ENCODE measurements around the gene ADAM22. TPM values are rescaled to one million over a fixed set of nuclear protein-coding genes. Genes with fewer than 3 reads are reported as not detected.

ADAM22 gene
- total RNA-seq, 1 experiment from 2014 or later, result 7.1 TPM

DNA sequence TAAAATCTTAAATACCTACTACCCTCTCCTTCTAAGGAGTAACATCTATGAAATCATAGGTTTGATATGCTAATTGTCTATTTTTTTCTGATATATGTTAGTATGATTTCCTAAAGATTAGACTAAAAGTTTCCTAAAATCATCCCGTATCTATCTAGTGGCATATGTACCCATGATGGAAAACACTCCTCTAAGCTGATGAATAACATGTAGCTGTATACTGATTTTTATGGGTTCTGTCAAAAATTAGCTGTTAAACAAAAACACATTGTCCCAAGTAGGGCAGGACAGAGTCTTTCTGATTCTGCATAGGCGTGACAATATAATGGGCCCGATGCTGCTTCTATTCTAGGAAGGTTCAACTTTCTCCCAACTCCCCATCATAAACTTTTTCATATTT is 79.9 kb downstream of the ADAM22 start:
- H3K27ac ChIP-seq (ENCODE audit: low read depth, low read length, poor library complexity, severe bottlenecking), result no peak overlapping the region
- intact Hi-C loops (cut with micrococcal nuclease; ENCODE audit: unreplicated experiment), result no loop called here
- H3K4me3 ChIP-seq (ENCODE audit: low read depth, low read length, poor library complexity, severe bottlenecking), result no peak overlapping the region
- no peaks in the 10 kb centered on the region for H3K4me1 ChIP-seq (ENCODE audit: insufficient read depth, low read length, poor library complexity, severe bottlenecking)
- H3K9me3 ChIP-seq (ENCODE audit: low read depth, low read length, poor library complexity, severe bottlenecking), result no peaks in the 10 kb centered on the region
- ChIA-PET POLR2A (ENCODE audit: low non-redundant PET) (no interaction called here), CTCF (no interaction called here)
- no peak for DNase-seq (ENCODE audit: low spot score)
- H3K27me3 ChIP-seq (replicated peaks; ENCODE audit: insufficient read depth, low read depth, low read length, poor library complexity), result no peaks in the 10 kb centered on the region
- no peaks in the 10 kb centered on the region for H3K36me3 ChIP-seq (ENCODE audit: insufficient read depth, low read length, poor library complexity, severe bottlenecking)
- TF ChIP-seq EZH2 (IDR thresholded peaks at IDR 0.05; ENCODE audit: borderline replicate concordance, low read depth, low read length, poor library complexity, severe bottlenecking), result no peak
- TF ChIP-seq, protein P1, sequence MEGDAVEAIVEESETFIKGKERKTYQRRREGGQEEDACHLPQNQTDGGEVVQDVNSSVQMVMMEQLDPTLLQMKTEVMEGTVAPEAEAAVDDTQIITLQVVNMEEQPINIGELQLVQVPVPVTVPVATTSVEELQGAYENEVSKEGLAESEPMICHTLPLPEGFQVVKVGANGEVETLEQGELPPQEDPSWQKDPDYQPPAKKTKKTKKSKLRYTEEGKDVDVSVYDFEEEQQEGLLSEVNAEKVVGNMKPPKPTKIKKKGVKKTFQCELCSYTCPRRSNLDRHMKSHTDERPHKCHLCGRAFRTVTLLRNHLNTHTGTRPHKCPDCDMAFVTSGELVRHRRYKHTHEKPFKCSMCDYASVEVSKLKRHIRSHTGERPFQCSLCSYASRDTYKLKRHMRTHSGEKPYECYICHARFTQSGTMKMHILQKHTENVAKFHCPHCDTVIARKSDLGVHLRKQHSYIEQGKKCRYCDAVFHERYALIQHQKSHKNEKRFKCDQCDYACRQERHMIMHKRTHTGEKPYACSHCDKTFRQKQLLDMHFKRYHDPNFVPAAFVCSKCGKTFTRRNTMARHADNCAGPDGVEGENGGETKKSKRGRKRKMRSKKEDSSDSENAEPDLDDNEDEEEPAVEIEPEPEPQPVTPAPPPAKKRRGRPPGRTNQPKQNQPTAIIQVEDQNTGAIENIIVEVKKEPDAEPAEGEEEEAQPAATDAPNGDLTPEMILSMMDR (conservative IDR thresholded peaks at IDR 0.05; ENCODE audit: low read depth, low read length), result no peak
- no TSS peak for BruUV-seq (replicated peaks)

DNA sequence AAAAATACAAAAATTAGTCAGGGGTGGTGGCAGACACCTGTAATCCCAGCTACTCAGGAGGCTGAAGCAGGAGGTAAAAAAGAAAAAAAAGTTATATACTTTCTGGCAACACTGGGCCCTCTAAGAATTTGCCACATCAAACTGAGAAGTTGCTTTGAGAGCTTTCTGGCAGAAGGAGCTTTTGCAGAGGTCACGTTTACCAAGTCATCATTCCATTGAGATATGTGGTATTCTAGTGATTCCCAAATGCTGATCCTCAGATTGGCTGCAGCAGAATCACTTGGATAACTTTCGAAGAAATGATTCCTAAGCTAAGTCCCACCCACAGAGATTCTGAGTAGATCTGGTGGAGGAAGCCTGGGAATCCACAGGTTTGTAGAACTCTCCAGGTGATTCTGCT is 80.5 kb downstream of the ADAM22 start:
- Histone ChIP-seq H3K27me3 (replicated peaks; ENCODE audit: insufficient read depth, low read depth, low read length, poor library complexity) (no peaks in the 10 kb centered on the region), H3K27ac (ENCODE audit: low read depth, low read length, poor library complexity, severe bottlenecking) (no peak overlapping the region), H3K4me1 (ENCODE audit: insufficient read depth, low read length, poor library complexity, severe bottlenecking) (no peaks in the 10 kb centered on the region), H3K4me3 (ENCODE audit: low read depth, low read length, poor library complexity, severe bottlenecking) (no peak overlapping the region), H3K36me3 (ENCODE audit: insufficient read depth, low read length, poor library complexity, severe bottlenecking) (no peaks in the 10 kb centered on the region), H3K9me3 (ENCODE audit: low read depth, low read length, poor library complexity, severe bottlenecking) (no peaks in the 10 kb centered on the region)
- TF ChIP-seq EZH2 (IDR thresholded peaks at IDR 0.05; ENCODE audit: borderline replicate concordance, low read depth, low read length, poor library complexity, severe bottlenecking), result no peak
- TF ChIP-seq, protein P1 (conservative IDR thresholded peaks at IDR 0.05; ENCODE audit: low read depth, low read length), result no peak
- no peak for DNase-seq (ENCODE audit: low spot score)
- intact Hi-C loops (cut with micrococcal nuclease; ENCODE audit: unreplicated experiment), result no loop called here
- CTCF ChIA-PET, result no interaction called here
- POLR2A ChIA-PET (ENCODE audit: low non-redundant PET), result no interaction called here
- no TSS peak for BruUV-seq (replicated peaks)

DNA sequence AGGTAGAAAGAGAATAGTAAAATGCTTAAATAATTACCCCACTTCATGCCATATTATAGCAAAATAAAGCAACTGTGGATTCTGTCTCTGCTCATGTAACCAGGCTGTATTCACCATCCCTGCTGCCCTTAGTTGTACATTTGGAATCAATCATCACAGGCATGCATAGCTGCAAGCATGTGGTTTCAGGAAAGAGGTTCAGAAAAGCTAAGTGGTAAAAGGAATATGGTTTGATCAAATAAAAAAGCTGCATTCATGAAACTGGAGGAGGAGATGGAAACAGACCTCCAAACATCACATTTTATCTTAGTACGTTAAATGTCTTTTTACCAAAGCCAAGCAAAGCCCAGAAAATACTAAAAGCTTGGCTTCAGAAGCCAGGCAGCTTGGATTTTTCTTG is 81.3 kb downstream of the ADAM22 start:
- no TSS peak for BruUV-seq (replicated peaks)
- H3K36me3 ChIP-seq (ENCODE audit: insufficient read depth, low read length, poor library complexity, severe bottlenecking), result no peaks in the 10 kb centered on the region
- no peak overlapping the region for H3K27ac ChIP-seq (ENCODE audit: low read depth, low read length, poor library complexity, severe bottlenecking)
- H3K4me1 ChIP-seq (ENCODE audit: insufficient read depth, low read length, poor library complexity, severe bottlenecking), result no peaks in the 10 kb centered on the region
- CTCF ChIA-PET, result no interaction called here
- H3K9me3 ChIP-seq (ENCODE audit: low read depth, low read length, poor library complexity, severe bottlenecking), result no peaks in the 10 kb centered on the region
- no peak for DNase-seq (ENCODE audit: low spot score)
- no peaks in the 10 kb centered on the region for H3K27me3 ChIP-seq (replicated peaks; ENCODE audit: insufficient read depth, low read depth, low read length, poor library complexity)
- POLR2A ChIA-PET (ENCODE audit: low non-redundant PET), result no interaction called here
- TF ChIP-seq, protein P1 (conservative IDR thresholded peaks at IDR 0.05; ENCODE audit: low read depth, low read length), result no peak
- TF ChIP-seq EZH2 (IDR thresholded peaks at IDR 0.05; ENCODE audit: borderline replicate concordance, low read depth, low read length, poor library complexity, severe bottlenecking), result no peak
- H3K4me3 ChIP-seq (ENCODE audit: low read depth, low read length, poor library complexity, severe bottlenecking), result no peak overlapping the region
- intact Hi-C loops (cut with micrococcal nuclease; ENCODE audit: unreplicated experiment), result no loop called here

Data from A673 (cell line).